Stimulated activated CD4-positive, alpha-beta T cell treated with anti-CD3 and anti-CD28 coated beads, Interleukin-4, amount 100 ng/mL, for 48 hours (primary cell): ENCODE measurements around the gene DYRK2.

Experiments used
- DNase-seq, 2 donors: peaks; one replicate each; pipeline ENCODE4 v3.0.0-alpha.2; 2020; ENCODE audit warnings: low read depth in 2 of 2

The DYRK2 gene

DNA sequence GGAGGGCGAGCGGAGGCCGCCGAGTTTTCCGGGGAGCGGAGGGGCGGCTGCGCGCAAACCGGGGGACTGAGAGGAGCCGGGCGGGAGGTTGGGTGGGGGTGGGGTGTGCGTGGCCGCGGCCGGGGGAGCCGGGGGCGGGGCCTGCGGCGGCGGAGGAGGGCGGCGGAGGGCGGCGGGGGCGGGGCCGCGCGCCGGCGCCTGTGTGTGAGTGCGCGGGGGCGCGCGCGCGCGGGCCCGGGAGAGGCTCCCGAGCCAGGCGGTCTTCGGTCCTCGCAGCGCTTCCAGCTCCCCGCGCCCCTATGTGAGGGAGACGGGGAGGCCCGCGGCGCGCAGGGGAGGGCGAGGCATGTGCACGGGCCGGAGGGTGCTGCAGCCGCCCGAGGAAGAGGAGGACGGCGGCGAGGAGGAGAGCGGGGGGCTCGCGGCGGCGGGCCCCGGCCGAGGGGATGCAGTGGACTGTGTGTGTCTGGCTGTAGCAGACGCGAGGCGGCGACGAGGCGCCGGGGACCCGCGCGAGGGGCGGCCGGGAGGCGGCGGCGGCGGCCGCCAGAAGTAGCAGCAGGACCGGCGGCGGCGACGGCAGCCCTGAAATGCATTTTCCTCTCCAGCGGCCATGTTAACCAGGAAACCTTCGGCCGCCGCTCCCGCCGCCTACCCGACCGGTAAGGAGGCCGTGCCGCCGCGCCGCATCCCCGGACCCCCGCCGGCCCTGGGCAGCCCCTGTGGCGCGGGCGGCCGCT, at the start of gene DYRK2:
TSS of gene DYRK2 (plus strand) at position 225 of the 740 bp plus-strand sequence. CDS start at position 614, 389 bp downstream.
- DNase-seq = peak; percentile 55 to 56

- no peak for DNase-seq
Measured at GRCh38 chr12:67599691-67600090, 48.9 kb upstream of the DYRK2 start.

DNA sequence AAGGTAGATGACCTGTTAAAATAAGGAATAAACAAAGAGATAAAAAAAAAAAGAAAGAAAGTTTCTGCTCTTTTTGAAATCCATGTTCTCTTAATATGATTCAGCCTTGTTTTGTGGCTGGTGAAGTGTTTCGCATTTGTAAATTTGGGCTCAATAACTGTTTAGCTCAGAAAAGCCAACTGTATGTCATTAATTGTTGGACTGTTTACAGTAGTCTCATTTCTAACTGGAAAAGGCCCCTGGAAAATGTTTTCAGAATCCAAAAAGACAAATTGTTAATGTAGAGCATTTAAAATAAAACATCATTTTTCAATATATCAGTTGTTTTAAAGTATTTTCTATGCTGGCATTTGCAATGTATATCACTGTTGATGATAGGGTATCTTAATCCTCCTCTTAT, 47.4 kb upstream of the DYRK2 start:
- no peak for DNase-seq

DNA sequence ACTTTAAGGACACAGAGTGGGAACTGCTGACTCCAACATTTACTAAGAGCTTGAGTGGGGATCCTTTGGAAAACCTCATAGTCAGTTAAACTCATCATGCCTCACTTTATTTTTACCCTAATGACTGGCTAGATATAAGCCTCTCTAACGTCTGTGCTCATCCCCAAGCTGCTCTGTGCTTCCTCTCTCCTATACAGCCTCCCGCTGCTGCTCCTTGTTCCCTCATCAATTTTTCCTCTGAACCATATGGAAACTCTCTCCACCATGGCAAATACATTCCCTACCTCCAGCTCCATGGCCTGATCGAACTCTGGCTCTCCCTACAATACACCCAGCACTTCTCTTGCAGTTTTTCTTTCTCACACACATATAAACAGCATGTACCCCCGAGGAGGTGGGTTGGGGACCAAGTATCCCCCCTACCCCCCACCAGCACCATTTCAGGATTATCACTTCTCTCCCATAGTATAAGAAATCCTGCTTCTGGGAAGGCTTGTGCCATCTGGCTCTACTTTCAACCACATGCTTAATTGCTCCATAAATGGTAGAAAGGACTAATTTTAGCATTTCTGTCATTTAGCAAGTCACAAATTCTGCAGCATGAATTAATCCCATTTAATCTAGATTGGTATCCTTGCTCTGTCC, 39.2 kb upstream of the DYRK2 start:
- no peak for DNase-seq

DNA sequence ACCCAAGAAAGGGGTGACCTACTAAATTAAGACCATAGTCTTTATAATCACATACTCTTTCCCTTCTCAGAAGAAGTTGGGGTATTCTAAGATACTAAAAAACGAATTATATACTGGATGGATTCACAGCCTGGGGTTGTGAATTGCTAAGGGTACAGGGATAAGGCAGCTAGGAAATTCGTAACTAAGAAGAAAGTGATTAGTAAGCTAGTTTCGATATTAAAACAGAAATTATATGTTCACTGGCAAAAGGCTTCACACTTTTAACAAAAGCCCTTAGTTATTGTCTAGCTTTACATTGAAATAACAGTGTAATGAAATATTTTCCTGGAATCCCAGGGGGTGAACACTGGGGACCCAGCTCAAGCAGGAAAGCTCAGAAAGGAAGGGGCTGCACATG, 35.5 kb upstream of the DYRK2 start:
- no peak for DNase-seq

- DNase-seq = no peak
Measured at GRCh38 chr12:67617629-67618028, 30.9 kb upstream of the DYRK2 start.

DNA sequence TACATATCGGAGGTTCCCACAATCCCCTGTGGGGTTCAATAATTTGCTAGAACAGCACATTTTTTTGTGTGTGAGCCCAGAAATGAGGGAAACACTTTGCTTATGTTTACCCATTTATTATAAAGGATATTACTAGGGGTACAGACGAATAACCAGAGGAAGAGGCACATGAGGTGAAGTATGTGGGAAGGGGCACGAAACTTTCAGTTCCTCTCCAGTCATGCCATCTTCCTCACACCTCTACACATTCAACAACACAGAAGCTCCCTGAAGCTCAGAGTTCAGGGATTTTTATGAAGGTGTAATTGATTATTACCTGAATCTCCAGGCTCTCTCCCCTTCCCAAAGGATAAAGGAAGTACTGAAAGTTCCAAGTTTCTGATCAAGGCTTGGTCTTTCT, 30.2 kb upstream of the DYRK2 start:
- no peak for DNase-seq

DNA sequence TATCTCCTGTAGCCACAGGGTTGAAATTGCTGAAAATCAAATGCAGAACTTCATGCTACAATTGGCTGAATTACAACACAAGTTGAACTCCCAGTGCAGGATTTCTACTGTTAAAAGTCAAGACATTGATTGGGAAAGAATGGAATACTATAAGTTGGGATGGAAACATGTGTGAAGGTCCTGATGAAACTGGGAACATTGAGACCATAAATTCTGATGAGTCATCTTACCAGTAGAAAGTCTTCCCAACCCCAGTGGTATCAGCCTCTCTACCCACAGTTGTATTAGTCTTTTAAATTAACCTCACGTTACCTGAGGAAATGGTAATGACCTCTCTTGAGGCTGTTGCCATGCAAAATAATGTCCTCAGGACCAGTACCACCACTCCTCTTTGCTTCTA, 27.4 kb upstream of the DYRK2 start:
- DNase-seq = no peak

DNA sequence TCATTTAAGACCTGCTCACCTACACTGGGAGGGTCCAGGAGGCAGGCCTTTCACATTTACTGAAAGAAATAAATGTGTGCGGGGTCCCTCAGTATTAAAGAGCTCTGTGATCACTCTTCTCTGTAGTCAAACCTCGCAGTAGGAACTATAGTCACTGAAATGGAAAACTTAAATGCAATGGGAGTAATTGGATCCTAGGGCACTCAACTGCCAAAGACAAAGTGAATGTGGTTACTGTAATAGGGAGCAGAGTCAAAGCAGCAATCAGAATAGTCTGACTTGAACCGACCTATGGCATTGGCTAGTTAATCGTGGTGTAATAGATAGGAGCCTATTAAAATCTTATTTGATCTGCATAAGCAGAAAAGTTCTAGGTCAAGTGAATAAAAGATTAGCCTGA, 26.6 kb upstream of the DYRK2 start:
- no peak for DNase-seq

DNA sequence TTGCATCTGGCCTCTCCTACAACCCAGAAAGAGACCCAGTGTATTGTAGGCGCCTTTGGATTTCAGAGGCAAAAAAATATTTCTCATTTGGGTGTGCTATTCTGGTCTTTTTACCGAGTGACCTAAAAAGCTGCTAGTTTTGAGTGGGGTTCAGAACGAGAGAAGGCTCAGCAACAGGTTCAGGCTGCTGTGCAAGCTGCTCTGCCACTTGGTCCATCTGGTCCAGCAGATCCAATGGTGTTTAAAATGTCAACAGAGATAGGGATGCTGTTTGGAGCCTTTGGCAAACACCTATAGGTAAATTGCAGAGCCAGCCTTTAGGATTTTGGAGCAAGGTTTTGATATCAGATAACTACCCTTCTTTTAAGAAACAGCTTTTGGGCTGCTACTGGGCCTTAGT, 25.3 kb upstream of the DYRK2 start:
- DNase-seq = no peak

DNA sequence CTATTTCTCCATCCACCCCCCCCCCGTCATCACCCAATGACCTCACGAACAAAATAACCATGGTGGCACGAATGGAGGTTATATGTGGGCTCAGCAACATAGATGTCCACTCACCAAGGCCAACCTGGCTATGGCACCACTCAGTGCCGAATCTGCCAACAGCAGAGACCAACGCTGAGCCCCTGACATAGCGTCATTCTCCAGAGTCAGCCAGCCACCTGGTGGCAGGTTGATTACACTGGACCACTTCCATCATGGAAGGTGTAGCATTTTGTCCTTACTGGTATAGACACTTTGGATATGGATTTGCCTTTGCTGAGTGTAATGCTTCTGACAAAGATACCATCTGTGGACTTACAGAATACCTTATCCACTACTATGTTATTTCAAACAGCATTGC, 24.2 kb upstream of the DYRK2 start:
- no peak for DNase-seq

DNA sequence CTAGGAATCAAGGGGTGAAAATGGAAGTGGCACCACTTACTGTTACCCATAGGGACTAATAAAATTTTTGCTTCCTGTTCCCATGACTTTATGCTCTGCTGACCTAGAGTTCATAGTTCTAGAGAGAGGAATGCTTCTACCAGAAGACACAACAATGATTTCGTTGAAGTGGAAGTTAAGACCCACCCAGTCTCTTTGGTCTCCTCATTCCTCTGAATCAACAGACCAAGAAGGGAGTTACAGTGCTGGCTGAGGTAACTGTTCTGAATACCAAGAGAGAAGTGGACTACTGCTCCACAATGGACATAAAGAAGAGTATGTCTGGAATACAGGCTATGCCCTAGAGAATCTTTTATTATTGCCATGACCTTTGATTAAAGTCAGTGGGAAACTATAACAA, 23.5 kb upstream of the DYRK2 start:
- DNase-seq = no peak

- no peak for DNase-seq
Measured at GRCh38 chr12:67626156-67626555, 22.4 kb upstream of the DYRK2 start.

- DNase-seq = peak; percentile 53 to 65
Measured at GRCh38 chr12:67630373-67631088, 18.0 kb upstream of the DYRK2 start.

DNA sequence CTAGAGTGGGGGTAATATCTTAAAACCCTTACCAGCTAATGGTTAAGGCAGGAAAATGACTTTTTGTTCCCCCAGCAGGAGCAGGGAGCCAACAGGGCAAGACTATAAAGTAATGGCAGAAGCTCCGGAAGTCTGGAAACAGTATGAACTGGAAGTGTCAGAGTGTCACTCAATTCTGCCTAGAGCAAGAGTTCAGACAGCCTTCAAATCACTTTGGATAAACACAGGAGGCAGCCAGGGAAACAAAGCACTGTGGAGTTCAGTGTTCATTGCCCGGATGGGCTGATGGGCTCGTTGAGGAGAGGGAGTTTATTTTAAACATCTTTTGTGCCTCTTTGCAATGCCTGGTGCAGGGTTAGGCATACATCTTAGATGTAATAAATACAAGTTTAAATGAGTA, 16.5 kb upstream of the DYRK2 start:
- DNase-seq = no peak

GRCh38 chr12:67633024-67633610, 15.4 kb upstream of the DYRK2 start:
- no peak for DNase-seq

DNA sequence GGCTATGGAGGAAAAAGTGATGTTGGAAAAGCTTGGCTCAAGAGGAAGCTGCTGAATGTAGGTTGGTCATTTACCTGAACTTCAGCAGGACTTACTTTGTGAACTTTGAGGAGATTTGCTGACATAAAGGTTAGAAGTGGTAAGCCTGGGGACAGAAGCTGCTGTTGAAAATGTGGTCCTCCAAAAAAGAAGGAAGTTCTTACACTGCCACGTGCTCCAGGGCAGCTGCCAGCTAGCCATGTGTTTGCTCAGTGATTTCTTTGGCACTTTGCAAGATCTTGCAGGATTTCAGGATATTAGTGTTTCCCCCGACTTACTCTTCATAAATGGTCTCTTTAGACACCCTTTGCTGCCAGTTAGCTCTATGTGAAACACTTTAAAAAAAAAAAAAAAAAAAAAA, 14.8 kb upstream of the DYRK2 start:
- DNase-seq = no peak

- DNase-seq = no peak
Measured at GRCh38 chr12:67634303-67634761, 14.2 kb upstream of the DYRK2 start.

- no peak for DNase-seq
Measured at GRCh38 chr12:67637718-67638117, 10.8 kb upstream of the DYRK2 start.

DNA sequence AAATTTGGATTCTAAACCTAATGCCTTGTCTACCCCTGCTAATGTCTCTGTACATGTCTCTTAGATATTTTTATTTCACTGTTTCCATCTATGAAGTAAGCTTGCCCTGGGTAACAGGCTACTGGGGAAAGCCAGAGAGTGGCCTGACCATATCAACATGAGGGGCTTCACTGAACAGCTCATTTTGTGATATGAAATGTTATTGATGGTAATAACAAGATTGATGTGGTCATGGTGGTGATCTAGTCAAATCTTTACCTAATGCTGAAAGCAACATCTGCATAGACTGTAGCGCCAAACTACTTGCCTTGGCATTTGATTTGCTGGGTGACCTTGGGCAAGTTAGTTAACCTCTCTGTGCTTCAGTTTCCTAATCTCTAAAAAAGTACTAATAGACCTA, 9.9 kb upstream of the DYRK2 start:
- DNase-seq = no peak

- no peak for DNase-seq
Measured at GRCh38 chr12:67640863-67641262, 7.7 kb upstream of the DYRK2 start.

DNA sequence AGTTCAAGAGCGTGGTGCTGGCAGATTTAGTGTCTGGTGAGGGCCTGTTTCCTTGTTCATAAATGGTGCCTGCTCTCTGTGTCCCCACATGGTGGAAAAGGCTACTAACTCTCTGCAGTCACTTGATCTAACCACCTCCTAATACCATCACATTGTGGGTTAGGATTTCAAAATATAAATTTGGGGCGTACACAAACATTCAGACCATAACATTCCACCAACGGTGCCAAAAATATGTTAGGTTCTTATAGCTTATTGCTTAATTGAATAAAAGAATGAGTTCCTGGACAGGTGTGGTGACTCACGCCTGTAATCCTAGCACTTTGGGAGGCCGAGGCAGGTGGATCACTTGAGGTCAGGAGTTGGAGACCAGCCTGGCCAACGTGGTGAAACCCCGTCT, 3.4 kb upstream of the DYRK2 start:
- DNase-seq = no peak

- DNase-seq = no peak
Measured at GRCh38 chr12:67645601-67646000, 2.9 kb upstream of the DYRK2 start.
